Motor neuron (in vitro differentiated cells): ENCODE results near the gene KLHL41. TPM values are rescaled to one million over a fixed set of nuclear protein-coding genes. Genes with fewer than 3 reads are reported as not detected.

Experiments used
- ATAC-seq, 8 experiments: fragments of 200-7000 bp; cut with Tn5 transposase; replicated peaks in 6 of 8; 2 replicates each; pipeline ENCODE4 v1.8.0; 2021; ENCODE audit warnings: mild to moderate bottlenecking in 8 of 8, moderate library complexity in 8 of 8
- H3K27ac ChIP-seq, 2 donors: fragments of 250-450 bp; sonication (Bioruptor Pico); 2 replicates each; pipeline ENCODE4 v1.9.0; 2021; ENCODE audit warnings: antibody characterized with exemption in 2 of 2, mild to moderate bottlenecking in 2 of 2, moderate library complexity in 1 of 2
- H3K4me1 ChIP-seq, 2 donors: fragments of 250-450 bp; sonication (Bioruptor Pico); replicated peaks in 1 of 2; 2 replicates each; pipeline ENCODE4 v1.6.1; 2021; ENCODE audit warnings: antibody characterized with exemption in 2 of 2, mild to moderate bottlenecking in 2 of 2, moderate library complexity in 1 of 2
- H3K4me3 ChIP-seq, 5 donors: fragments of 250-450 bp; sonication (Bioruptor Pico); 2 replicates each; pipeline ENCODE4 v1.9.0; 2021; ENCODE audit warnings: antibody characterized with exemption in 5 of 5, mild to moderate bottlenecking in 5 of 5, moderate library complexity in 4 of 5
- WGBS, 10 experiments: fragments of 450-650 bp; shearing (Covaris generic); methylation state at CpG; one replicate each; pipeline ENCODE4 v1.0.0; 2022; 5-methylcytosine and 5-hydroxymethylcytosine counted together
- in situ Hi-C, 9 experiments: fragments of 400-800 bp; cut with MboI; loops; one replicate each; pipeline ENCODE4 v1.15.0; 2021; ENCODE audit warnings: low sequenced_read_pairs in 9 of 9, low pct_unique_long_range_greater_than_20kb in 2 of 9; ENCODE audit not compliant: unreplicated experiment in 9 of 9
- total RNA-seq, 8 experiments: library from RNA; unstranded; fragments of 300-600 nt; gene quantifications; 2 replicates each; pipeline versions ENCODE4 v1.2.3 to v1.2.4, GENCODE V29; 2022

KLHL41 gene
- total RNA-seq = 1 to 10 TPM in 2 of 8 experiments, under 1 TPM in 6; 0.31 to 3.0 (median 0.61) TPM

DNA sequence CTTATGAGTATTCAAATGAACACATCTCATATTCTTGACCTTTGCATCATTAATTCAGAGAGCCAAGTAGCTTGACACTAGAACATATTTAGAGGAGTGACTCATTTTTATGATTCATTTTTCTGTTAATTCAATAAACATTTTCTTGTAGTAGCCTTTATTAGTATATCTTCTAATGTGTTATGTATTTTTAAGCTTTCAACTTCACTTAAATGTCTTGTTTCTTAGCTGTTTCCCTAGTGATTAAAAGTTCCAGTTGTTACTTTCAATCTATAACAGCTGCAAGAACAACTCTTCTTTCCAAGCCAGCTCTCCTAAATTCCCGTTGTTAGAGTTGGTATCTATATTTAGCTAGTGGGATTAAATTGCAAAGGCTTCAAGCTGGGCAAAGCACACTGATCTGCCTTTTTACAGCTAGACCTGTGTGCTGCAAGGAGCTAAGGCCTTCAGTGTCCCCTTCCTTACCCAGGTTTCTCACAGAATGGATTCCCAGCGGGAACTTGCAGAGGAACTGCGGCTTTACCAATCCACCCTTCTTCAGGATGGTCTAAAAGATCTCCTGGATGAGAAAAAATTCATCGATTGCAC lies at the start of gene KLHL41:
TSS of gene KLHL41 (plus strand) at position 405 of the 588 bp plus-strand sequence. CDS start at position 482, 77 bp downstream.
- Histone ChIP-seq H3K27ac (no peak within 1 kb of the TSS), H3K4me1 (no peaks in the 10 kb centered on the region), H3K4me3 (no peak within 1 kb of the TSS)
- ATAC-seq = peak in 2 of 8 experiments; percentile 39 to 53
- in situ Hi-C loops = no loop called here
- 17 to 87% (median 42%) methylated on average over 1 to 4 of the region's 4 CpGs; no CpG with 5 or more reads in 1 of the 10 experiments for WGBS, 10 experiments

DNA sequence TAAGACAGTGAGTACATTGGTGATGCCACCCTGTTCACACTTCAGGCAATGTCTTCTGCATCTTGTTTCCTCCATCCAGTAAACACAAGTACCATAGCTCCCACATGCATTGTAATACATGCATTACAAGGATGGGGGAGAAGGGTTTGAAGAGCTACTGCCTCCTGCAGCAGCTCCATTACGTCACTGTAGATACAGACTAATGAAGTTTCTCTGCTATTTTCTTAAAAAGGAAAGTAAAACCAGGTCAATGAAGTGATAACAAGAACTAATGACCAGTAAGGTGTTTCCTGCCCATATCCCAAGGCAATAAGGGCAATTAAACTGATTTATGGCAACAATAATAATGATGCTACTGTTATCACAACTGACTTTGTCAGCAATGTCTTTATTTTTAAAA lies 48.4 kb upstream of the KLHL41 start:
- no peak for ATAC-seq
- Histone ChIP-seq H3K4me1 (no peaks in the 10 kb centered on the region), H3K27ac (no peak overlapping the region), H3K4me3 (no peak overlapping the region)
- WGBS, 10 experiments = 80 to 100% (median 88%) methylated on average over 1 of the region's 1 CpG; no CpG with 5 or more reads in 5 of the 10 experiments
- in situ Hi-C loops = loop anchor here in 1 of 9 experiments (25.0 kb wide), 1 partner anchor 1351 kb away; the partner anchor contains the start of gene GAD1

DNA sequence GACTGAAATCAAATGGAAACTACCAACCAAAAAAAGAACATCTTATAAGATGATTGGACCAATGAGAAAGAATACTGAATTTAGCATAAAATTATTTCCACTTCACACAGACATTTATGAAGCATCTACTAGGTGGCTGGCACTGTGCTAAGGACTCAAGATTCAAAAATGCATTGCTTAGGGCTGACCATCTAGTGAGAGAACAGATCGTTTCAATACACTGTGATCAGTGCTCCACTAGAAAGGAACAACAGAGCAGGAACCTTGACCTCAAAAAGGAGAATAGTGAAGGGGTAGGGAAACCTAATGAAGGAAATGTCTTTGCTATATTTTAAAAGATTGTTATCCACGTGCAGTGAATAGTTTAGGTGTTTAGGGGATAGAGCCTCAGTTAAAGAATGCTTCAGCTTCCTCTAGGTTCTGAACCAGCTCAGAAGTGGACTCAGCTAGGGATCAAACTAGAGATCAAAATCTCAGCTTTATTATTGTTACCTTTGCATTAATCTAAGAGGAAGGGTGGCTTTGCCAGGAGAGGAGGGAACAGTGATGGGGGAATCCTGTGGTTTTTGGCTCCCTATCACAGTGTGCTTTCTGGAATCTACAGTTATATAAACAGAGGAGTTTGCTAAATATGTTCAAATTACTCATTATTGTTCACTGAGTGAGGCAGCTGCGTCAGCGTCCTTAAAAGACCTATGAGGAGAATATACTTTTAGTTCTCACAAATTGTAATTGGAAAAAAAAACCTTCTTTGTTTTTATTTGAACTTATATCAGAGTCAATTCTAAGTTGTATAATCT lies 46.4 kb upstream of the KLHL41 start:
- in situ Hi-C loops = loop anchor here in 1 of 9 experiments (25.0 kb wide), 1 partner anchor 1349 kb away; the partner anchor contains the start of gene GAD1
- H3K4me1 ChIP-seq = no peaks in the 10 kb centered on the region
- WGBS, 10 experiments = 0 to 100% (median 69%) methylated on average over 1 to 4 of the region's 4 CpGs
- no peak overlapping the region for H3K27ac ChIP-seq
- no peak overlapping the region for H3K4me3 ChIP-seq
- ATAC-seq = no peak

DNA sequence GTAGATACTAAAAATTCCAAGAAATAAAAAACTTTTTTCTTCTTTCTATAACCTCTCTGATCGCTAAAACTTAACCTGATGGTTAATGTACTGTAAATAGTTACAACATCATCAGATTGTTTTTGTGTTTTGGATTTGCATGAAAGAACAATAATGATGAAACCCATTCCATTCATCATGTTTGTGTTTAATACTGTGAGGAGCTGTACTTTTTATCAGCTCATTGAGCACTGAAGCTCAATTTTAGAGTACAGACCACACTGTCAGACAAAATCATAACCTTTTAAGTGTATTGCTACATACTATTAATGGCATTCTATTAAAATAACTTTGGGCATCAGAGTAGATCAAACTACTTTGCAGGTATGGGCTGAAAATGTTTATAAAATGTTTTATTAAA lies 45.0 kb upstream of the KLHL41 start:
- WGBS, 10 experiments = 91 to 100% (median 100%) methylated on average over 1 of the region's 1 CpG; no CpG with 5 or more reads in 1 of the 10 experiments
- ATAC-seq = no peak
- no peaks in the 10 kb centered on the region for H3K4me1 ChIP-seq
- H3K27ac ChIP-seq = no peak overlapping the region
- H3K4me3 ChIP-seq = no peak overlapping the region
- in situ Hi-C loops = loop anchor here in 1 of 9 experiments (25.0 kb wide), 1 partner anchor 1348 kb away; the partner anchor contains the start of gene GAD1

DNA sequence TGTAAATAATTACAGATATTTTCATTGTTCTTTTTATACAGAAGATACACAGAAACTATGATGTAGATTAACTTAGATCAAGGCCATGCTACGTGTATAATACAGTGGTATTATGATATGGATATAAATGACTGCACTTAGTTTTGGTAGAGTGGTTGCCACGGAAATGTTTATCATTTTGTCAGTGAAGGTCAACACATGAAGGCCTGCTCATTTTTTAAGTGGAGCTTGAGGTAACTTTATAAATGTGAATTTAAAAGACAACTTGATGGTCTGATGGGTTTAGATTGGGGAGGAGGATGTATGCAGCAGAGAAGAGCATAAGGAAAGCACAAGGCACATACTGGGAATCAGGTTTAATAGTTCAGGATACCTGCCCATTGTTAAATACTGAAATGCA lies 44.6 kb upstream of the KLHL41 start:
- ATAC-seq = no peak
- 0 to 100% (median 89%) methylated on average over 1 to 2 of the region's 2 CpGs; no CpG with 5 or more reads in 1 of the 10 experiments for whole genome bisulfite sequencing, 10 experiments
- Histone ChIP-seq H3K4me3 (no peak overlapping the region), H3K4me1 (no peaks in the 10 kb centered on the region), H3K27ac (no peak overlapping the region)
- in situ Hi-C loops = loop anchor here in 1 of 9 experiments (25.0 kb wide), 1 partner anchor 1347 kb away; the partner anchor contains the start of gene GAD1

DNA sequence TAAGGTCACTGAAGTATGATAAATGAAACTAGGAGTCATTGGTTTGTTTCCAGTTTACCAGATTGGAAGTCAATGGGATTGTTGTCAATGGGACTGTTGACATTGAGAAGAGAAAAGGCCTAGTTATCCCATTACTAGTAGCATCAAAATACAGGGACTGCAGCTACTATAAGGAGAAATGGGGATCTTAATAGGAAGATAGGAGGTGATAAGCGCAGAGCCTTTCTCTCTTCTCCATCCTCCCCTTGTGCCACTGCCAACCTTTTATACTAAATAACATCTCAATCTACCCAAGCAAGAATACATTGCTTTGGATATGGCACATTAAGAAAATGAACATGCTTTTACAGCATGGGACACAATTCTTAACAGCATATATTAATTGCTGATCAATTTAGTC lies 40.7 kb upstream of the KLHL41 start:
- 80 to 100% (median 100%) methylated on average over 1 of the region's 1 CpG; no CpG with 5 or more reads in 3 of the 10 experiments for WGBS, 10 experiments
- H3K27ac ChIP-seq = no peak overlapping the region
- in situ Hi-C loops = loop anchor here in 1 of 9 experiments (25.0 kb wide), 1 partner anchor 1343 kb away; the partner anchor contains the start of gene GAD1
- no peak overlapping the region for H3K4me3 ChIP-seq
- no peak for ATAC-seq
- no peaks in the 10 kb centered on the region for H3K4me1 ChIP-seq

DNA sequence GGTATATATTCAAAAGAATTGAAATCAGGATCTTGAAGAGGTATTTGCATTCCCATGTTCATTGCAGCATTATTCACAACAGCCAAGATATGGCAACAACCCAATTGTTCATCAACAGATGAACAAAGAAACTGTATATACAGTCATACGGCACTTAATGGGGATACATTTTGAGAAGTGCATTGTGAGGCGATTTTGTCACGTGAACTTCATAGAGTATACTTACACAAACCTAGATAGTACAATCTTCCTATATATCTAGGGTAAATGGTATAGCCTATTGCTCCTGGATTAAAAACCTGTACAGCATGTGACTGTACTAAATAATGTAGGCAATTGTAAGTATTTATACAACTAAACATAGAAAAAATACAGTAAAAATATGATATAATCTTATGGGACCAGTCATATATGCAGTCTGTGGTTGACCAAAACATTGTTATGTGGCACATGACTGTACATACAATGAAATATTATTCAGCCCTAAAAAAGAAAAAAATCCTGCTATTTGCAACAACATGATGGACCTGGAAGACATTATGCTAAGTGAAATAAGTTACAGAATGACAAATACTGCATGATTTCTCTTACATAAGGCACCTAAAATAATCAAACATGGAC lies 39.4 kb upstream of the KLHL41 start:
- H3K27ac ChIP-seq = no peak overlapping the region
- WGBS, 10 experiments = 50 to 100% (median 70%) methylated on average over 2 to 3 of the region's 3 CpGs; no CpG with 5 or more reads in 3 of the 10 experiments
- H3K4me3 ChIP-seq = no peak overlapping the region
- no peak for ATAC-seq
- in situ Hi-C loops = loop anchor here in 1 of 9 experiments (25.0 kb wide), 1 partner anchor 1342 kb away; the partner anchor contains the start of gene GAD1
- no peaks in the 10 kb centered on the region for H3K4me1 ChIP-seq

DNA sequence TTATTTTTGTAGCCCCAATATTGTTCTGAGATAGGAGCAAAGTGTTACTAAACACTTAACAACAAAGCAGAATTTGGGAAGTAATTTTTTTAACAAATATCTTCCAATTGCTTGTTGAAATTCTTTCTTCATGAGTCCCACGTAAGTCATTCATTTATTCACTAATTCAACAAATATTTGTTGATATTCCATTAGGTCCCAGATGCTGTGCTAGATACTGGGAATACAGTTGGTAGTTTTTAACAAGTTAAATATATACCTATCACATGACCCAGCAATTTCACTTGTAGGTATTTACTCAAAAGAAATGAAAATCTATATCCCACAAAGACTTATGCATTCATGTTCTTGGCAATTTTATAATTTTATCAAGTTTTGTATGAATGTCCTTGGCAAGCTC lies 37.3 kb upstream of the KLHL41 start:
- Histone ChIP-seq H3K27ac (no peak overlapping the region), H3K4me1 (no peaks in the 10 kb centered on the region), H3K4me3 (no peak overlapping the region)
- in situ Hi-C loops = loop anchor here in 1 of 9 experiments (25.0 kb wide), 1 partner anchor 1340 kb away; the partner anchor contains the start of gene GAD1
- ATAC-seq = no peak
- 25 to 100% (median 86%) methylated on average over 1 of the region's 1 CpG; no CpG with 5 or more reads in 2 of the 10 experiments for WGBS, 10 experiments

DNA sequence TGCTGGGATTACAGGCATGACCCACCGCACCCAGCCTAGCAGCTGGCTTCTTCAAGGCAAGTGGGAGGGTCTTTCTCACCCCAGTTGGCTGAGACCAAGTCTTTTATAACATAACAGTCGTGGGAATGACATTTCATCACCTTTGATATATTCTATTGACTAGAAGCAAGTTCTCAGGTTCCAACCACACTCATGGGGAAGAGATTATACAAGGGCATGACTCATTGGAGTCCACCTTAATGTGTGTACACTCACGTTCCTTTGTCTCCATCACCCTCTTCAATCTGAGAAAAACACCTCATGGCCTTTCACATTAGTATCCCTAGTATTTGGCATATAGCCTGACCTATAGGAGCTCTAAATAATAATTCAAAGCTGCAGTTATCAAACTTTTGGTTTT lies 33.0 kb upstream of the KLHL41 start:
- no peak for ATAC-seq
- Histone ChIP-seq H3K4me3 (no peak overlapping the region), H3K27ac (no peak overlapping the region), H3K4me1 (peaks cover 4 to 6% of the 10 kb centered on the region in 2 donors)
- in situ Hi-C loops = no loop called here
- 27 to 90% (median 78%) methylated on average over 1 to 3 of the region's 3 CpGs; no CpG with 5 or more reads in 2 of the 10 experiments for WGBS, 10 experiments

DNA sequence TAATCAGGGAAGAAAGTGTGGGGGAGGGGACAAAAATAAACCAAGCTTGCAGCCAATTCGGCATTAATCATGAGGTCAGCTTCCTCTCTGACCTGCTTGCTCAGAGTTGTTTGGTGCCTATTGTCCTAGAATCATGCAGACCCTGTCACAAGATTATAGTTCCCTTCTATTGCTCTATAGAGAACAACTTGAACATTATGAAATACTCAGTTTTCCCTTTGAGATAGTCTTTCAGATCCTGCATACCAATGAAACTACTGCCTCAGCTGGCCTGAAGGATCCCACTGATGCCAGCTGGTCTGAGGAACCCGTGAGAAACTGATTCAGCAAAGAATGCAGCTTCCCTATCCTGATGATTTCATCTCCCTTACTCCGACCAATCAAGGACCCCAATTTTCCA lies 31.2 kb upstream of the KLHL41 start:
- peaks cover 4 to 6% of the 10 kb centered on the region in 2 donors for H3K4me1 ChIP-seq
- in situ Hi-C loops = no loop called here
- no peak overlapping the region for H3K4me3 ChIP-seq
- no peak overlapping the region for H3K27ac ChIP-seq
- ATAC-seq = no peak
- 0 to 100% (median 79%) methylated on average over 1 to 3 of the region's 3 CpGs; no CpG with 5 or more reads in 1 of the 10 experiments for WGBS, 10 experiments

DNA sequence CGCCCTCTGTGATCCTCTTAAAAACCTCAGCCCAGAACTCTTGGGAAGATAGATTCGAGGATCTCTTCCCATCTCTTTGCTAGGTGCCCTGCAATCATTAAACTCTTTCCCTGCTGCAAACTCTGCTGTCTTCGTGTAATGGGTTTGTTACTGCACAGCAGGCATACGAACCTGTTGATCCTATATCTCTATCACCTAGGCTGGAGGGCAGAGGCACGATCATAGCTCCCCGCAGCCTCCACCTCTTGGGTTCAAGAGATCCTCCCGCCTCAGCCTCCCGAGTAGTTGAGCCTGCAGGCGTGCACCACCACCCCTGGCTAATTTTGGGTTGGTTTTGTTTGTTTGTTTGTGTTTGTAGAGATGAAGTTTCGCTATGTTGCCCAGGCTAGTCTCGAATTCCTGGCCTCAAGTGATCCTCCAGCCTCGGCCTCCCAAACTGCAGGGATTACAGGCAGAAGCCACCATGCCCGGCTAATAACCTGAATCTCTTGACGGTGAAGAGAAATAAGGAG lies 30.7 kb upstream of the KLHL41 start:
- H3K4me3 ChIP-seq = peak overlapping the region; percentile 50 to 76 (median 59)
- peaks cover 4 to 6% of the 10 kb centered on the region in 2 donors for H3K4me1 ChIP-seq
- no peak for ATAC-seq
- peak overlapping the region; percentile 8 to 66 for H3K27ac ChIP-seq
- WGBS, 10 experiments = 20 to 100% (median 70%) methylated on average over 1 to 10 of the region's 14 CpGs; no CpG with 5 or more reads in 1 of the 10 experiments
- in situ Hi-C loops = no loop called here

DNA sequence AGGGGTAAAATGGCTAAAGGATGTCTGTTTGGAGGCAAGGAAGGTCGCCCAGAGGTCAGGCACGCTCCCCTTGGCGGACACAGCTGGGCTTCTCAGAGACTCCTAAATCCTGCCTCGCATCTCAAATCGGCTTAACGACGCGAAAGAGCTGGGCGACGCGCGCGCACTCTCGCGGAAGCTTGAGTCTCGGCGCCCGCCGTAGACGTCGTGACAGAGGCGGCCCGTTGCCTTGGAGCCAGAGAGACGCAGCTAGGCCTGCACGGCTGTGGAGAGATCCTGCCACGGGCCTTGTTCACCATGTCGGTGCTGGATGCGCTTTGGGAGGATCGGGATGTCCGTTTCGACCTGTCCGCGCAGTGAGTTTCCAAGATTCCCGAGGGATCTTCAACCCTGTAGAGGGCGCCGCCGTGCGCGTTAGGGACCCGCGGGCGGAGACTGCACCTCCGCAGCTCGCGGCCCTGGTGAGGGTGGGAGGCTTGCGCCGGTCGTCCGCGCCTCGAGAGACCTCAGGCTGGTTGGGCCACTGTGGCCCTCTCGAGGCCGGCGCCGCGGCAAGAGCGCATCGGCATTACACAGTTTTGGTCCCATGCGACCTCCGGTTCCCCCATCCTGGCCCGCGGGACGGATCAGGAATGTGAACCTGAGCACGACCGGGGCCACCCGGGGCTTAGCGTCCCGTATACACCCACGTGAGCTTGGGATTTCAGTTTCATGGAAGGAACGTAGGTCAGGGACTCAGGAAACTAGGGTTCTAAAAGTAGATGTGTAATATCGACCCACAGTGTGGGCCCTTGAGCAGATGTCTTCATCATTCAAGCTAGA lies 30.0 kb upstream of the KLHL41 start, which contains the start of gene BBS5:
TSS of gene BBS5 (plus strand) at position 238 of the 822 bp plus-strand sequence. CDS start at position 298, 60 bp downstream.
- H3K27ac ChIP-seq = peak within 1 kb of the TSS; percentile 8 to 66
- peak; percentile 93 to 97 (median 96) for ATAC-seq
- peak within 1 kb of the TSS; percentile 50 to 76 (median 59) for H3K4me3 ChIP-seq
- in situ Hi-C loops = no loop called here
- 0 to 30% (median 2%) methylated on average over 1 to 25 of the region's 71 CpGs; no CpG with 5 or more reads in 2 of the 10 experiments for WGBS, 10 experiments
- peaks cover 4 to 6% of the 10 kb centered on the region in 2 donors for H3K4me1 ChIP-seq
